GM12892 (cell line): ENCODE measurements around the gene CACNG4.

Experiments
- POLR2A ChIP-seq: IDR thresholded peaks from 2 replicates; pipeline ENCODE4 v1.6.1; 2011; ENCODE audit warnings: low read depth, low read length, control low read depth
- POLR2AphosphoS5 ChIP-seq: IDR thresholded peaks from 2 replicates; pipeline ENCODE4 v1.6.1; 2011; ENCODE audit warnings: low read depth, low read length, control low read depth

DNA sequence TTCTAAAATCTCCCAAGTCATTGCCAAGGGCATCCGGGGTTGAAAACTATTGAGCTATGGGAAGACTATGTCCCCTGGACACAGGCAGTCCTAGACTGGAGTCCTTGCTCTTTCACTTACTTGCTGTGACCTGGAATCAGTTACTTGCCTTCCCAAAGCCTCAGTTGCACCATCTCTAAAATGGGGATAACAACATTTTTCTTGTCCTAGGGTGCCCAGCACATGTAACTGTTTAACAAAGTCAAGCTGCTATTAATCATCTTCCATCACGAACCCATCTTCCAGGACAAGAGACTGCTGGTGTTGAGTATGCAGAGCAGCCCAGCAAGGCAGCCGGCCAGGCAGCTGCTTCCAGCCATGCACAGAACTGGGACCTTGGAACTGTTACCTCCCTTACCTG, 9.9 kb upstream of the CACNG4 start:
- no peak for TF ChIP-seq POLR2A
- TF ChIP-seq POLR2AphosphoS5, result no peak
